ENCODE results near the gene SCML1.

DNA sequence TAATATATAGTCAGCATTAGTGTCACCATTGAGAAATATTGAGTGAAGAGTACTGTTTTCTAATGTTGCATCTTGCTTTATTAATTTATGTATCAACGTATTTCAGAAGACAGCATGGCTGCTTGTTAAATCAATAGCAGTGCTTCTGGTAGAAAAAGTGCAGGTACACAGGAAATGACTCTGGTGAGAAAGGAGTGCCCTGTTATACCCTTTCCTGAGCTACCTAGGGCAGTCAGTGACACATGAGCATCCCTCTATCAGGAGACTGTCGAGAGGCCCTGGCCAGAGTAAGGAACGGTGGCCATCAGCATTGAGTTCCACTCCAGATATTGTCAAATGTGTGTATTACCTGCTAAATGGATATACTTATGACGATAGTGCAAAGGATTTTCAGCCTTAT lies 42.1 kb downstream of the SCML1 start:
- TF ChIP-seq, protein P1, sequence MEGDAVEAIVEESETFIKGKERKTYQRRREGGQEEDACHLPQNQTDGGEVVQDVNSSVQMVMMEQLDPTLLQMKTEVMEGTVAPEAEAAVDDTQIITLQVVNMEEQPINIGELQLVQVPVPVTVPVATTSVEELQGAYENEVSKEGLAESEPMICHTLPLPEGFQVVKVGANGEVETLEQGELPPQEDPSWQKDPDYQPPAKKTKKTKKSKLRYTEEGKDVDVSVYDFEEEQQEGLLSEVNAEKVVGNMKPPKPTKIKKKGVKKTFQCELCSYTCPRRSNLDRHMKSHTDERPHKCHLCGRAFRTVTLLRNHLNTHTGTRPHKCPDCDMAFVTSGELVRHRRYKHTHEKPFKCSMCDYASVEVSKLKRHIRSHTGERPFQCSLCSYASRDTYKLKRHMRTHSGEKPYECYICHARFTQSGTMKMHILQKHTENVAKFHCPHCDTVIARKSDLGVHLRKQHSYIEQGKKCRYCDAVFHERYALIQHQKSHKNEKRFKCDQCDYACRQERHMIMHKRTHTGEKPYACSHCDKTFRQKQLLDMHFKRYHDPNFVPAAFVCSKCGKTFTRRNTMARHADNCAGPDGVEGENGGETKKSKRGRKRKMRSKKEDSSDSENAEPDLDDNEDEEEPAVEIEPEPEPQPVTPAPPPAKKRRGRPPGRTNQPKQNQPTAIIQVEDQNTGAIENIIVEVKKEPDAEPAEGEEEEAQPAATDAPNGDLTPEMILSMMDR (IDR thresholded peaks at IDR 0.05): no peak
- TF ChIP-seq POLR2AphosphoS5 (IDR thresholded peaks at IDR 0.05) (no peak), EP300 (IDR thresholded peaks at IDR 0.05) (no peak), POLR2A (IDR thresholded peaks at IDR 0.05) (no peak)

Data from upper lobe of left lung (tissue), 4 donors.